Colonic mucosa (tissue), 4 donors: ENCODE data around the gene MYORG. TPM values are rescaled to one million over a fixed set of nuclear protein-coding genes. Genes with fewer than 3 reads are reported as not detected.

Experiments
- DNase-seq: peaks from one replicate; pipeline ENCODE4 v3.0.0-alpha.2; 2020
- H3K27ac ChIP-seq: fragments of 200-600 bp; one replicate; pipeline ENCODE4 v1.8.0; 2021
- H3K27me3 ChIP-seq: fragments of 200-600 bp; one replicate; pipeline ENCODE4 v1.8.0; 2021
- H3K36me3 ChIP-seq: fragments of 200-600 bp; one replicate; pipeline ENCODE4 v1.8.0; 2021
- H3K4me1 ChIP-seq: fragments of 200-600 bp; one replicate; pipeline ENCODE4 v1.8.0; 2021; ENCODE audit warnings: mild to moderate bottlenecking
- H3K4me3 ChIP-seq: fragments of 200-600 bp; one replicate; pipeline ENCODE4 v1.8.0; 2021
- H3K9ac ChIP-seq, 2 donors: one replicate each; pipeline ENCODE4 v1.7.0; 2013; ENCODE audit warnings: control low read depth in 2 of 2, low read depth in 2 of 2, low read length in 2 of 2
- H3K9me3 ChIP-seq: fragments of 200-600 bp; one replicate; pipeline ENCODE4 v1.8.0; 2021
- CTCF ChIP-seq: fragments of 200-600 bp; IDR thresholded peaks from one replicate; pipeline ENCODE4 v1.8.0; 2022; ENCODE audit warnings: antibody characterized with exemption, mild to moderate bottlenecking
- intact Hi-C: fragments of 100-400 bp; cut with DNase I; formaldehyde crosslinking; loops from one replicate; pipeline ENCODE4 v1.14.1; 2022
- total RNA-seq, 2 donors: library from RNA; stranded (reverse); fragmentation: NEBNext Ultra II Directional in 1 of 2; extraction: Animal tissue kit (Norgen Biotek cat#: 25700) in 1 of 2; gene quantifications; one replicate each; pipeline ENCODE4 v1.2.1, GENCODE V29; 2021
- donor health status: healthy.
- donor health status: DM: no; HTN: no; CAD: no.
- donor health status: DM: no; HTN: no; CAD: no.

Gene MYORG
- total RNA-seq, 2 donors from 2014 or later, result 57.0 to 68.6 TPM

- intact Hi-C loops, result no loop called here
- H3K4me3 ChIP-seq, result no peak overlapping the region
Observed at GRCh38 chr9:34392511-34392910, 15.8 kb upstream of the MYORG start.

GRCh38 chr9:34387239-34387638, 10.5 kb upstream of the MYORG start:
- no peak for TF ChIP-seq CTCF

More at GRCh38 chr9:34392511-34392910, 15.8 kb upstream of the MYORG start:
- no peaks in the 10 kb centered on the region for H3K9me3 ChIP-seq
- H3K4me1 ChIP-seq, result no peaks in the 10 kb centered on the region
- TF ChIP-seq CTCF, result no peak
- H3K27me3 ChIP-seq, result no peaks in the 10 kb centered on the region
- no peak overlapping the region for H3K9ac ChIP-seq
- no peak overlapping the region for H3K27ac ChIP-seq
- no peaks in the 10 kb centered on the region for H3K36me3 ChIP-seq
- DNase-seq, result no peak

GRCh38 chr9:34386656-34387055, 10.0 kb upstream of the MYORG start:
- no peaks in the 10 kb centered on the region for H3K4me1 ChIP-seq
- H3K4me3 ChIP-seq, result no peak overlapping the region
- no peak overlapping the region for H3K27ac ChIP-seq
- TF ChIP-seq CTCF, result no peak
- intact Hi-C loops, result no loop called here
- H3K27me3 ChIP-seq, result no peaks in the 10 kb centered on the region
- H3K9me3 ChIP-seq, result no peaks in the 10 kb centered on the region
- H3K36me3 ChIP-seq, result no peaks in the 10 kb centered on the region
- no peak for DNase-seq
- H3K9ac ChIP-seq, result no peak overlapping the region

More at GRCh38 chr9:34387239-34387638, 10.5 kb upstream of the MYORG start:
- no peaks in the 10 kb centered on the region for H3K36me3 ChIP-seq
- no peak for DNase-seq
- H3K9me3 ChIP-seq, result no peaks in the 10 kb centered on the region
- H3K9ac ChIP-seq, result no peak overlapping the region
- no peaks in the 10 kb centered on the region for H3K4me1 ChIP-seq
- H3K27me3 ChIP-seq, result no peaks in the 10 kb centered on the region
- no peak overlapping the region for H3K4me3 ChIP-seq
- intact Hi-C loops, result no loop called here
- no peak overlapping the region for H3K27ac ChIP-seq

- Histone ChIP-seq H3K9me3 (no peaks in the 10 kb centered on the region), H3K36me3 (no peaks in the 10 kb centered on the region), H3K4me1 (no peaks in the 10 kb centered on the region), H3K27me3 (no peaks in the 10 kb centered on the region), H3K27ac (no peak overlapping the region), H3K9ac (no peak overlapping the region), H3K4me3 (no peak overlapping the region)
- no peak for DNase-seq
- TF ChIP-seq CTCF, result no peak
- intact Hi-C loops, result no loop called here
Observed at GRCh38 chr9:34385561-34386230, 9.0 kb upstream of the MYORG start.

GRCh38 chr9:34384368-34385165, 7.9 kb upstream of the MYORG start:
- no peak for DNase-seq
- Histone ChIP-seq H3K9me3 (no peaks in the 10 kb centered on the region), H3K4me3 (no peak overlapping the region), H3K27ac (no peak overlapping the region), H3K27me3 (no peaks in the 10 kb centered on the region), H3K4me1 (peaks cover 8% of the 10 kb centered on the region), H3K9ac (no peak overlapping the region), H3K36me3 (no peaks in the 10 kb centered on the region)
- intact Hi-C loops, result no loop called here
- no peak for TF ChIP-seq CTCF
